HEK293T (cell line): ENCODE measurements around the gene RER1.

Experiments used
- CTCF ChIA-PET: fragments of 350-600 bp; formaldehyde crosslinking; extraction: SDS; loops from one replicate; lab custom pipeline; 2021; ENCODE audit warnings: antibody characterized with exemption, inconsistent platforms; lab: Yijun Ruan, JAX
- POLR2A ChIA-PET: fragments of 350-600 bp; formaldehyde crosslinking; extraction: SDS; loops from one replicate; lab custom pipeline; 2020; ENCODE audit warnings: antibody characterized with exemption, inconsistent platforms; lab: Yijun Ruan, JAX
- DNase-seq: peaks from one replicate; pipeline ENCODE4 v3.0.0; 2012; ENCODE audit warnings: mixed read lengths; ENCODE audit errors: extremely low spot score
- ARNT ChIP-seq: fragments of 450-650 bp; IDR thresholded peaks from 2 replicates; pipeline ENCODE4 v1.6.1; 2017; ENCODE audit warnings: mild to moderate bottlenecking
- BHLHE40 ChIP-seq: fragments of 450-650 bp; IDR thresholded peaks from 2 replicates; pipeline ENCODE4 v1.6.1; 2016; ENCODE audit warnings: mild to moderate bottlenecking, moderate library complexity, borderline replicate concordance
- CTBP1 ChIP-seq: fragments of 450-650 bp; IDR thresholded peaks from 2 replicates; pipeline ENCODE4 v1.6.1; 2016; ENCODE audit warnings: borderline replicate concordance
- ELF4 ChIP-seq: fragments of 450-650 bp; IDR thresholded peaks from 2 replicates; pipeline ENCODE4 v1.6.1; 2017; ENCODE audit warnings: antibody characterized with exemption
- FOXA1 ChIP-seq: fragments of 450-650 bp; IDR thresholded peaks from 2 replicates; pipeline ENCODE4 v1.6.1; 2016; ENCODE audit warnings: mild to moderate bottlenecking
- FOXK2 ChIP-seq: fragments of 450-650 bp; IDR thresholded peaks from 2 replicates; pipeline ENCODE4 v1.6.1; 2016; ENCODE audit warnings: mild to moderate bottlenecking
- FOXM1 ChIP-seq: fragments of 450-650 bp; IDR thresholded peaks from 2 replicates; pipeline ENCODE4 v1.6.1; 2017; ENCODE audit warnings: mild to moderate bottlenecking, borderline replicate concordance
- HDGF ChIP-seq: fragments of 450-650 bp; IDR thresholded peaks from 2 replicates; pipeline ENCODE4 v1.6.1; 2017; ENCODE audit warnings: antibody characterized with exemption, borderline replicate concordance
- L3MBTL2 ChIP-seq: fragments of 450-650 bp; conservative IDR thresholded peaks from 2 replicates; pipeline ENCODE4 v1.6.1; 2016; ENCODE audit warnings: mild to moderate bottlenecking
- LEF1 ChIP-seq: fragments of 450-650 bp; IDR thresholded peaks from 2 replicates; pipeline ENCODE4 v1.6.1; 2017; ENCODE audit warnings: mild to moderate bottlenecking, borderline replicate concordance
- NFRKB ChIP-seq: fragments of 450-650 bp; IDR thresholded peaks from 2 replicates; pipeline ENCODE4 v1.6.1; 2016; ENCODE audit warnings: mild to moderate bottlenecking, moderate library complexity
- SP1 ChIP-seq: fragments of 450-650 bp; IDR thresholded peaks from 2 replicates; pipeline ENCODE4 v1.6.1; 2017
- SUZ12 ChIP-seq: fragments of 450-650 bp; IDR thresholded peaks from 2 replicates; pipeline ENCODE4 v1.6.1; 2016; ENCODE audit warnings: mild to moderate bottlenecking
- TARDBP ChIP-seq: fragments of 450-650 bp; IDR thresholded peaks from 2 replicates; pipeline ENCODE4 v1.6.1; 2016
- ZNF384 ChIP-seq: fragments of 450-650 bp; IDR thresholded peaks from 2 replicates; pipeline ENCODE4 v1.6.1; 2016
- TF ChIP-seq, protein P1 (sequence below): fragments of 450-650 bp; IDR thresholded peaks from 2 replicates; pipeline ENCODE4 v1.6.1; 2016

The RER1 gene

DNA sequence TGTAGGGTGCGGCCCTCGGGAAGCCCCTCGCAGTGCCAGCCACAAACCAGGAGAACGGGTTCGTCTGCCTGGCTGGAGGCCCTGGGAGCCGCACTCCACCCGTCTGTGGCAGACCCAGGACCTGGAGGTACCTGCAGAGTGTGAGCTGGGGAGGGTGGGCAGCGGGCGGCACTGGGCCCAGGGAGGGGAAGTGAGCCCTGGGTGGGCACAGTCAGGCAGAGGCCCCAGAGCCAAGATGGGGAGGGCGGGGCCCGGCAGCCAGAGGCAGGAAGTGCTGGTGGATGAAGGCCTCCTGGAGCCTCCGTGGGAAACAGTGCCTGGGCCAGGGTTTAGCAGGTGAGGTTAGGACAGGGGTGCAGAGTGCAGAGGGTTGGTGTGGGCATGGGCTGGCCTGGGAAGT is 24.8 kb downstream of the RER1 start:
- no peak for DNase-seq
- ChIA-PET POLR2A (interaction anchor here (1.0 to 1.1 kb wide), 2 partner anchors 16 to 129 kb away, joined by 3 to 4 read pairs; no protein-coding TSS in a partner anchor), CTCF (no interaction called here)
- TF ChIP-seq, protein P1, sequence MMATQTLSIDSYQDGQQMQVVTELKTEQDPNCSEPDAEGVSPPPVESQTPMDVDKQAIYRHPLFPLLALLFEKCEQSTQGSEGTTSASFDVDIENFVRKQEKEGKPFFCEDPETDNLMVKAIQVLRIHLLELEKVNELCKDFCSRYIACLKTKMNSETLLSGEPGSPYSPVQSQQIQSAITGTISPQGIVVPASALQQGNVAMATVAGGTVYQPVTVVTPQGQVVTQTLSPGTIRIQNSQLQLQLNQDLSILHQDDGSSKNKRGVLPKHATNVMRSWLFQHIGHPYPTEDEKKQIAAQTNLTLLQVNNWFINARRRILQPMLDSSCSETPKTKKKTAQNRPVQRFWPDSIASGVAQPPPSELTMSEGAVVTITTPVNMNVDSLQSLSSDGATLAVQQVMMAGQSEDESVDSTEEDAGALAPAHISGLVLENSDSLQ = no peak
- no peak for TF ChIP-seq FOXK2
- no peak for TF ChIP-seq LEF1
- TF ChIP-seq NFRKB = no peak
- no peak for TF ChIP-seq BHLHE40
- no peak for TF ChIP-seq FOXM1
- no peak for TF ChIP-seq SP1
- no peak for TF ChIP-seq FOXA1
- TF ChIP-seq HDGF = no peak
- no peak for TF ChIP-seq L3MBTL2
- TF ChIP-seq TARDBP = no peak
- no peak for TF ChIP-seq ARNT
- no peak for TF ChIP-seq CTBP1
- no peak for TF ChIP-seq SUZ12
- TF ChIP-seq ZNF384 = no peak

DNA sequence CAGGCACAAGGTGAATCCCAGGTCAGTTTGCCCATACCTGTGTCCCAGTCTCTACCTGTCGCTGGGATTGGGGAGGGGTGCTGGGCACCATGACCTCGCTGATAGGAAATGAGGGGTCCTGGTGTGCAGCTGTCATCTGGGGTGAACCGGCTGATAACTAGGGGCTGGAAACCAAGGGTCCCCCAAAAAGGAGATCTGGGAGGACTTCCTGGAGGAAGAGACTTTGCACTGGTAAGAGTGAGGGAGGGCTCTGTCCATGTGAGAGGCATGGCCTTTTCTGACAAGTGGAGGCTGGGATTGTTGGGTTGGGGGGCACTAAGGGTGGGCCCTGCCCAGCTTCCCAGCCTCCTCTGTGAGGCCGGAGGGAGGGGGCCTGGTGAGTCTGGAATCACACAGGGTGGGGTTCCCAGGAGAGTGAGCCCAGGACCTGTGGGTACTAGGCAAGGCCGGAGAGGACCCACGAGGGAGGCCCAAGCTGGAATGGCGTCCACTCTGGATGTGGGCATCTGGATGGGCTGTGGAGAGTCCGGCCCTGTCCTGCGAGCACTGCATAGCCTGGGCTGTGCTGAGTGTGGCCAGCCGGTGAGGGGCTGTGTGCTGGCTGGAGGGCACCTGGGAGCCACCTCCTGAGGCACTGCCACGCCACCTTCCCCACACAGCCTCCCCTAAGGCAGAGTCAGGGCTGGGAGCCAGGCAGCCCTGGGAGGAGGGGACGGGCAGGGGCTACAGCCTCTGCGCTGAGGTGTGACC is 25.6 kb downstream of the RER1 start:
- ChIA-PET CTCF (no interaction called here), POLR2A (no interaction called here)

DNA sequence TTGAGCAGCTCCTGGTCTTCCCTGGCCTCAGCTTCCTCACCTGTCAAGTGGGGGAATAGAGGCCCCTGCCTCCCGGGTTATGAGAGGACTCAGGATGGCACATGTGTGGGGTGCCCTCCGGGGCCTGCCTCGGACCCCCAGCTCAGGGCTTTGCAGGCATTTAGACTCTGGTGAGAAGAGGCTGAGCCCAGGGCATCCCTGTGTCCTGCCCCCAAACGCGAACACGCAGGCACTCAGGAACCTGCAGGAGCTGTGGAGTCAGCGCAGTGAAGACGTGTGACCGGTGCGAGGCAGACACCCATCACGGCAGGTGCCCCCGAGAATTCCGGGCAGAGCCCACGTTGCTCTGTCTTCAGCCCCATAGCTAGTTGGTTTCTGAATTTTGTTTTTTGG is 26.2 kb downstream of the RER1 start:
- no peak for TF ChIP-seq LEF1
- DNase-seq = no peak
- ChIA-PET POLR2A (no interaction called here), CTCF (no interaction called here)

More for the DNA sequence above, 25.6 kb downstream of the RER1 start:
- TF ChIP-seq, protein P1 = no peak
- TF ChIP-seq FOXA1 (no peak), NFRKB (no peak), BHLHE40 (no peak), CTBP1 (no peak), HDGF (no peak), ARNT (no peak), LEF1 (no peak), ZNF384 (no peak), SUZ12 (no peak), SP1 (no peak), L3MBTL2 (no peak)
- DNase-seq = no peak

DNA sequence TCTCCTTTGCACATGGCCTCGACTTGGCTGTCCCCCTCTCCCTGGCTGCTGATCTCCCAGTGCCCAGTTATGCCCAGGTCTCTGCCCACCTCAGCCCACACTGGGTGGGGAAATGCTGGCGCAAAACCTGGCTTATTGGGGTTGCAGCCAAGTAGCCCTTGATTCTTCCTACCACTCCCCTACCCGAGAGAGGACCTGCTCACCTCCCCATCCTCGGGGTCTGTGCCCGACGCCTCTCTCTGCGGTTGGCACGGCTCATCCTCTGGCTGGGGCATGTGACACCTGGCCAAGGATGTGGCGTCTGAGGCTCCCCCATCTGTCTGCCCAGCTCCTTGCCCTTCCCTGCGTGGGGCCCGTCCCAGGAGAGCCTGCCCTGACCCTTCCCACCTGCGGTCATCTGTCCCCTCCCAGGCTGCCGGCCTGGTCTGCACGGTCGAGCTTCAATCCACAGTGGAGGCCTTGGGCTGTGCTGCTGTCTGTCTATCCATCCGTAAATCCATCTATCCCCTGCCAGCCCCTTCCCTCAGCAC is 27.2 kb downstream of the RER1 start:
- no peak for DNase-seq
- CTCF ChIA-PET = no interaction called here
- POLR2A ChIA-PET = no interaction called here
- TF ChIP-seq, protein P1 = no peak
- TF ChIP-seq ELF4 (no peak), L3MBTL2 (no peak), FOXM1 (no peak), BHLHE40 (no peak), LEF1 (no peak), ZNF384 (no peak), FOXK2 (no peak), TARDBP (no peak), ARNT (no peak), NFRKB (no peak), SUZ12 (no peak), HDGF (no peak)

DNA sequence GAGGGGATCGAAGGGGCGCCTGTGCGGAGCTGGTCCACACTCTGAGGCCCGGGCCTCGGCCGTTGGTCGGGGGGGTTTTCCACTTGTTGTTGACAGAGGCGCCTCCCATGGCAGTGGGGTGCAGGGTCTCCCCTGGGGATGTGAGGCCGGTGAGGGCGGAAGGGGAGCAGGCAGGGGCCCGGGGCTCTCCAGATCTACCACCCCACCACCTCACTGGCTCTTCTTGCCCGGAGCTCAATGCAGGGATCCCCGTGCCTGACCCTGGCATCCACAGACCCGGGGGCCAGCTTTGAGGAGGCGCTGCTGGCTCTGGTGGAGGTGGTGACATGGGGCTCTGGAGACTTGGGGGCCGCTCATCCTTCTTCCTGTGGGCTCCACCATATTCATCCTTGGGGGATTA is 27.8 kb downstream of the RER1 start:
- no peak for DNase-seq
- ChIA-PET CTCF (no interaction called here), POLR2A (no interaction called here)

More for the DNA sequence above, 27.8 kb downstream of the RER1 start:
- TF ChIP-seq SUZ12 (no peak), ELF4 (no peak), HDGF (no peak), FOXK2 (no peak), SP1 (no peak), TARDBP (no peak), NFRKB (no peak), BHLHE40 (no peak), ARNT (no peak), ZNF384 (no peak)
- TF ChIP-seq, protein P1 = no peak
